ENCODE results near the gene TRIM39.
A peak's percentile ranks its signal among the peaks of the same experiment; 100 is the strongest.
"Not testable (repeated sequence)": the region's sequence is repeated elsewhere in the genome, so short reads cannot be mapped to it uniquely, and the experiment has no call there.

TRIM39 gene

DNA sequence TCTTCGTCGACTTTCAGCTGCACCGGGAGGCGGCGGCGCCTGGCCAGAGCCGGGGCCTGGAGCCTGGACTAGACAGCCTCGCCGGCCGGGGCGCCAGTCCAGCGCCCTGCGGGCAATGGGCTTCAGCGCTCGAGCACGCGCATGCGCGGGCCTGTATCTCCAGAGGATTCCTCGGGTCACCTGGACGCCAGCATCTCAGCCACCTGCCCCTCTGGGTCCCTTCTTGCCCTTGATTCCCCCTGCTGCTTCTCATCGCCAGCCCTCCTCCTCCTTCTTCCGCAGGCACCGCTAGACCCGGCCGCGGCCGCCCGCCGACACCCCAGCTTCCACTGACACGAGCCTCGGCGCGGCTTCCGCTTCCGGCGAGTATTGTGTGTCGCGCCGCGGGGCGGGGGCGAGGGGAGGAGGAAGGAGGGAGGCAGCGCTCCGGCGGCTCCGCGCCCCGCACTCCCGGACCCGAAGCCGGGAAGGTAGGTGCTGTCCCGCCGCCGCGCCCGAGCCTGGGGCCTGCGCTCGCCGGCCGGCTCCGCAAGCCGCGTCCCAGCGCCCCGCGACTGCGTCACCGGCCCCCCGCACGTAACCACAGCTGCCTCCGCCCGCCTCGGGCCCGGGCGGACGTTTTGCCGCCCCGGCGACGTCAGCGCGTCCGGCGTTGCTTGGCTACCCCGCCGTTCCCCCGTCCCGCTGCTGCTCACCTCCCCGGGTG is at the start of gene TRIM39:
Gene TRIM39, plus strand, starts transcription at position 402 of the 706 bp plus-strand sequence. CDS start 2,391 bp downstream, outside the sequence.
- peak; percentile 63 for DNase-seq

DNA sequence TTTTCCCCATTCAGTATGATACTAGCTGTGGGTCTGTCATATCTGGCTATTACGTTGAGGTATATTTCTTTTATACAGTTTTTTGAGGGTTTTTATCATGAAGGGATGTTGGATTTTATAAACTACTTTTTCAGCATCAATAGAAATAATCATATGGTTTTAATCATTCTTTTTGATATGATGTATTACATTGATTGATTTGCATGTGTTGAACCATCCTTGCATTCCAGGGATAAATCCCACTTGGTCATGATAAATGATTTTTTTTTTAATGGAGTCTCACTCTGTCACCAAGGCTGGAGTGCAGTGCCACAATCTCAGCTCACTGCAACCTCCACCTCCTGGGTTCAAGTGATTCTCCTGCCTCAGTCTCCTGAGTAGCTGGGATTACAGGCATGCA is 45.7 kb upstream of the TRIM39 start:
- DNase-seq = not testable (repeated sequence)

DNA sequence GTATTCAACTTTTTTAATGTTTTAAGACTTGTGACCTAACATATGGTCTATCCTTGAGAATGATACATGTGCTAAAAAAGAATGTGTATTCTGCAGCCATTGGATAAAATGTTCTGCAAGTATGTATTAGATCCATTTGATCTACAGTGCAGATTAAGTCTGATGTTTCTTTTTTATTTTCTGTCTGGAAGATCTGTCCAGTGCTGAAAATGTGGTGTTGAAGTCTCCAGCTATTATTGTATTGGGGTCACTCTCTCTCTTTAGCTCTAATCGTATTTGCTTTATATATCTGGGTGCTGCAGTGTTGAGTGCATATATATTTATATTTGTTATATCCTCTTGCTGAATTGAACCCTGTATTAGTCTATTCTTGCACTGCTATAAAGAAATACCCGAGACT is 44.2 kb upstream of the TRIM39 start:
- no peak for DNase-seq

DNA sequence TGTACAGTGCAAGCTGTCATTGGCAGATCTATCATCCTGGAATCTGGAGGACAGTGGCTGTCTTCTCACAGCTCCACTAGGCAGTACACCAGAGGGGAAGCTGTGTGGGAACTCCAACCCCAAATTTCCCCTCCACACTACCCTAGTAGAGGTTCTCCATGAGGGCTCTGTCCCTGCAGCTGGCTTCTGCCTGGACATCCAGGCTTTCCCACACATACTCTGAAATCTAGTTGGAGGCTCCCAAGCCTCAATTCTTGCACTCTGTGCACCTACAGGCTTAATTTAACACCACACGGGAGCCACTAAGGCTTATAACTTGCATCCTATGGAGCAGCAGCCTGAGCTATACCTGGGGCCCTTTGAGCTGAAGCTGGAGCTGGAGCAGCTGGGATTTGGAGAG is 43.0 kb upstream of the TRIM39 start:
- no peak for DNase-seq

DNA sequence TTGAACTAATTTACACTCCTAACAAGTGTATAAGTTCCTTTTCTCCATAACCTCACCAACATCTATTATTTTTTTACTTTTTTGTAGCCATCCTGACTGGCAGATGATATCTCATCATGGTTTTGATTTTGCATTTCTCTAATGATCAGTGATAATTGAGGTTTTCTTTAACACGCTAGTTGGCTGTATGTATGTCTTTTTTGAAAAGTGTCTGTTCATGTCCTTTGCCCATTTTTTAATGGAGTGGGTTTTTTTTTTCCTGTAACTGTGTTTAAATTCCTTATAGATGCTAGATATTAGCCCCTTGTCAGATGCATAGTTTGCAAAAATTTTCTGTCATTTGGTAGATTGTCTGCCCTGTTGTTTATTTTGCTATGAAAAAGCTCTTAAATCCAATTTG is 39.6 kb upstream of the TRIM39 start:
- DNase-seq = no peak

DNA sequence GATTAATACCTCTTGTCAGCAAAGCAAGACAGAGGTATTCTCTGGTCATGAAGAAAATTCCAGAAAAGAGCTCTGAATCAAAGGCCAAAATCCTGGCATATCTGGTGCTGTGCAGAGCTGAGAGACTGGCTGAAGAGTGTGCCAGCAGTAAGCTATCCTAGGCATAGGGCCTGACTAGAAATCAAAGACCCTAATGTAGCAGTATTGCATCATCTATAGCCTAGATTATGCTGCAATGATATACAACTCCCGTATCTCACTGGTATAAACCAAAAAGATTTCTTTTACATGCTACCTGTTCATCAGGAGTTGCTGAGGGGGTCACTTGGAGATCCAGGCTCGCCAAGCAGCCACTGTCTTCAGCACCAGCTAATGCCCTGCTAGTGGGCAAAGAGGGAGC is 30.9 kb upstream of the TRIM39 start:
- DNase-seq = no peak

DNA sequence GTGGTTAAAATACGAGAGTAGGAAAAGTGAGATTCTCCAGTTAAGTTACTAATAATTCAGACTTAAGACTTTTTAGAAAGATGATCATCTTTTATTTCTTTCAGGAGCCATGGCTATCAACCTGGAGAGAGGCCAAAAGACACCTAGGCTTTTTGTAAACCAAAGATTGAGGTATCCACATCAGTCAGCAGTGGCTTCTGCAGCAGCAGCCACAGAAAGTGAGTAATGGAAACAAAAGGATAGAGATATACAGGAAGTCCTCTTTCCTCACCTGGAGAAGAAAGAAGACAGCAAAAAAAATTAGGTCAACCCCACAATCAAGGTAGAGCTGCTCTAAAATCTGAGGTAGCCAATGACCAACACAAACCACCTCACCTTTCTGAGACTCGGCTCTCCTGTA is 22.7 kb upstream of the TRIM39 start:
- no peak for DNase-seq

DNA sequence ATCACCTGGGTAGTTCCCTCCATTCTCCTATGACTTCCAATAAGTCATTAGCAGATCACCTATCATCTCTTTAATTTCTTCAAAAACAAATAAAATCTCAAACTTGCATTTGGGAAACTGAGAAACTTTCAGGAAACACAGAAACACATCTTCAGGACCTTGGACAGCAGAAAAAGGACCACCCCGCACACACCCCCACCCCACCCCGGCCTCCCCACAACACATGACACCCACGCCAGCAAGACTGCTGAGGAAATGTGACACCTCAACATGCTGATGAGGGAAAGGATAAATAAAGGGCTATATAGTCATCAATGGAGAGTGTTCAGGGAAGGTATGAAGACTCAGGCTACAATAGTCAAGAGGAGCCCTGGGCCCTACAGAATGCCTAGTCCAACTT is 15.6 kb upstream of the TRIM39 start:
- DNase-seq = no peak

DNA sequence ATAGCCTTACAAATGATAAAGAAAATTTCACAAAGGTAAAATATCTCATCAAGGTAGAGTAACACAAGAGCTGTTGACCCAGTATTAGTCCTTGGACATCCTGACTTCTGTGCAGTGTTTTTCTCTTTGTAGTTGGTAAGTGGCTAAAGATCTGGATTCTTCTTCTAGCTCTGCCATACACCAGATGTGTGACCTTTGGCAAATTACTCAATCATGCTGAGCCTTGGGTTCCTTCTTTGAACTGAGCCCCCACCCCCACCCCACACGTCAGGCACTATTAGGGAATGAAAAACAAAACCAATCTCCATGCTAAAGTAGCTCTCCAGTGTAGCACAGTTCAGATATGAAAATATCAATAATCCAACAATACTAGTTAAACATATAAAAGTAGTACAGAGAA is 15.1 kb upstream of the TRIM39 start:
- DNase-seq = no peak

DNA sequence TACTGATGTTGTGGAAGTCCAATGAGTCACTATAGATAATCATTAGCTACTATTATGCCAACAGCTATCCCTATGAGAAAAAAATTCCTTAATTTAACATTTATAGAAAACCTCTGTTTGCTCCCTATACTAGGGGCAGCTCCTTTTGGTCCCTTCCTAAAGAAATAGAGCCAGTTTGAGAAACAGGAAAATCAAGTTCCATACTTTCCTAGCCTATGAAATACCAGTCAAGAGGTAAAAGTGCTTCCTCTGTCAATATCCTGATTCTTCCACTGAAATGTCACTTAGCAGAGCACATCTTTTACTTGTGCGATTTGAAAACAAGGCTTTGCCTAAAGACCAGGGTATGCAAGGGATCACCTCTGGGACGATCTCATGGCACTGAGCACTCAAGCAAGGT is 14.5 kb upstream of the TRIM39 start:
- DNase-seq = no peak

DNA sequence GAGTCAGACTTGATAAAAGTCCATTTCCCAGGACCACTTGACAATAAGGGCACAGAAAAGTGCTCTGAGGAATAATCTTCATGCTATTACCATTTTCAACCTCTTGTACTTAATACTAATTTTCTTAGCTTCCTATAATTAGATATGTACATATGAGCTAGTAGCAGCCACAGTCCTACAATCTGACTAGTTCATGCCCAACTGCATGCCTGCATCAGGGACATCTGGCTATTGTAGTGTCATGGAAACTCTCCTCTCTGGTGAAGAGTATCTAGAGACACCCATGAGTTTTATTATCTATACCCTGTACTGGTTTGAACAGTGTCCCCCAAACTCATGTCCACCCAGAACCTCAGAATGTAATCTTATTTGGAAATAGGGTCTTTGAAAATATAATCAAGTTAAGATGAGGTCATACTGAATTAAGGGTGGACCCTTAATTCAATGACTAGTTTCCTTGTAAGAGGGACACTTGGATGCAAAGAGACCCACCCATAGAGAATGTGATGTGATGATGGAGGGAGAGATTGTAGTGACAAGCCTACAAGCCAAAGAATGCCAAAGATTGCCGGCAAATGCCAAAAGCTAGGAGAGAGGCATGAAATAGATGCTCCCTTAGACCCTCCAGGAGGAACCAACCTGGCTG is 13.9 kb upstream of the TRIM39 start:
- DNase-seq = no peak

DNA sequence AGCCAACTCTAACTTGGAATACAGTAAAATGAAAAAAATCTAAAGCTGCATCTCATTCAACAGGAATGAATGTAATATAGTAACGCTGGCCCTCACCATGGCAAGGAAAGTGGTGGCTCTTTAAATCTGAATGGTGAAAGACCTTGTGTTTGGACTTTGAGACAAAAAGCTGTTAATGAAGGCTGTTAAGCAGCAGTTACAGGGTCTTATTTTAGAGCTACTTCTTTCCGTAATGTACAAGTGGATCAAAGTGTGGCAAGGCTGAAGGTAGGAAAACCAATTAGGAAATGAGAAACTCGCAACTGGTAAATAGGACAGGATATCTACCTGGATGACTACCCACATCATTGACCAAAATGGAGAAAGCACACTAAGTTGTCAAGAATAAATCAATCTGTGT is 11.6 kb upstream of the TRIM39 start:
- no peak for DNase-seq

DNA sequence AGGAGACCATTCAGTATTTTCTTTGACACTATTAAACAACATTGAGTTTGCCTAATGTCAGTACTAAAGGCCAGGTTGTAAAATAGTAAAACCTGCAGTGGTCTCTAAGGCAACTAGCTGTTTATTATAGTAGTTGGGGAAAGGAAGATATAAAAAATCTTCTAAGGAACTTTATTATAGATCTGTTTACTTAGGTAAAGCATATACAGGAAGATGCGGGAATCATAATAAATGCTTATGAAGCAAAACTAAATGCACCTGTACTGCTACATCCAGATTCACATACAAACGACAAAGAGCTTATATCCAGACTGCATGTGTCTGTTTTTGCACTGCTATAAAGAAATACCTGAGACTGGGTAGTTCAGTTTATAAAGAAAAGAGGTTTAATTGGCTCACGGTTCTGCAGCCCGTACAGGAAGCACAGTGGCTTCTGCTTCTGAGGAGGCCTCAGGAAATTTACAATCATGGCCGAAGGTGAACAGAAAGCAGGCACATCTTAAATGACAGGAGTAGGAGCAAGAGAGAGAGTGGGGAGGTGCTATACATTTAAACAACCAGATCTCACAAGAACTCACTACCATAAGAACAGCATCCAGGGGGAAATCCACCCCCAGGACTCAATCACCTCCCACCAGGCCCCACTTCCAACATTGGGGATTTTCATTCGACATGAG is 8.7 kb upstream of the TRIM39 start:
- no peak for DNase-seq

DNA sequence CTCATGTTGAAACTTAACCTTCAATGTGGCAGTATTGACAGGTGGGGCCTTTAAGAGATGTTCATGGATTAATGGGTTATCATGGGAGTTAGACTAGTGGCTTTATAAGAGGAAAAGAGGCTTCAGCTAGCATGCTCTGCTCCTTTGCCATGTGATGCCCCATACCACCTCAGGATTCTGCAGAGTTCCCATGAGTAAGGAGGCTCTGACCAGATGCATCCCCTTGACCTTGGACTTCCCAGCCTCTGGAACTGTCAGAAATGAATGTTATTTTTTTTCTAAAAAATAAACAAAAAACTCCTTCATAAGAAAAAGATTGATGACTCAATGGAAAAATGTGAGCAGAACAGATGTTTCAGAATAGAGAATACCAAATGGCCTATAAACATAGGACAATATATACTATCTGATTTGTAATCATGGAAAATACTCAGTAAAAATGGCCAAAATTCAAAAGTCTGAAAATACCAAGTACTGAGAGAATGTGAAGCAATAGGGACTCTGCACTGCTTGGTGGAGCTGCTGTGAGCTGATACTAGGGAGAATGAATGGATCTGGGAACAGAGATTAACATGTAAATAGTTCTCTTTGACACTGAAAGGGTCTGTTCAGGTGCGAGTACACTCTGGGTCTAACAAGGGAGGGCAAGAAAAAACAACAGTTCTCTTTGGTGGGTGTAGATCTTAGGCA is 7.4 kb upstream of the TRIM39 start:
- DNase-seq = no peak

DNA sequence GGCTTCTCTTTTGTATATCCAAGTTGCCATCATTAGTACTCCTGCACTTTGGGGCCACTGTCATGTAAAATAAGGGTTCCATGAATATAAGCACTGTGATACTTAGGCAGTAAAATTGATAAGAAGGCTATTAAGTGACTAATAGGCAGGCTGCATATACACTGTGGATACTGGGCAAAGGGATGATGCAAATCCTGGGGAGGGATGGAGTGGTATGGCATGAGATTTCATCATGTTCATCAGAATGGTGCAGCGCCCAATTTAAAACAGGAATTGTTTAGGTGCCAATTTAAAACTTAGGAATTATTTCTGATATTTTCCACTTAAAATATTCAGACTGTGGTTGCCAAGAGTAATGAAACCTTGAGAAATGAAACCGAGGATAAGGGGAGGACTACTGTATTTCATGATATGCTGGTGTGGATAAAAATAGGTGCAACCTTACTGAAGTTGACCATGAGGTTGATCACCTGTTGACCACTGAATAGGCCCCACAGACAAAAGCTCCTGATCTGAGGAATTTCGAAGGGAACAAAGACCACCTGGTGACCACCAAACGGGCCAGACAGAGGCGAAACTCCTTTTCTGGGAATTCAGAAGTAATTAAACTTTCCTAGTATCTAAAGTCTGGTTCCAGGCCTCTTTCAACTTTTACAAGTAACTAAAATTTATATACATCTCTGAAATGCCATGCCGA is 4.9 kb upstream of the TRIM39 start:
- no peak for DNase-seq

DNA sequence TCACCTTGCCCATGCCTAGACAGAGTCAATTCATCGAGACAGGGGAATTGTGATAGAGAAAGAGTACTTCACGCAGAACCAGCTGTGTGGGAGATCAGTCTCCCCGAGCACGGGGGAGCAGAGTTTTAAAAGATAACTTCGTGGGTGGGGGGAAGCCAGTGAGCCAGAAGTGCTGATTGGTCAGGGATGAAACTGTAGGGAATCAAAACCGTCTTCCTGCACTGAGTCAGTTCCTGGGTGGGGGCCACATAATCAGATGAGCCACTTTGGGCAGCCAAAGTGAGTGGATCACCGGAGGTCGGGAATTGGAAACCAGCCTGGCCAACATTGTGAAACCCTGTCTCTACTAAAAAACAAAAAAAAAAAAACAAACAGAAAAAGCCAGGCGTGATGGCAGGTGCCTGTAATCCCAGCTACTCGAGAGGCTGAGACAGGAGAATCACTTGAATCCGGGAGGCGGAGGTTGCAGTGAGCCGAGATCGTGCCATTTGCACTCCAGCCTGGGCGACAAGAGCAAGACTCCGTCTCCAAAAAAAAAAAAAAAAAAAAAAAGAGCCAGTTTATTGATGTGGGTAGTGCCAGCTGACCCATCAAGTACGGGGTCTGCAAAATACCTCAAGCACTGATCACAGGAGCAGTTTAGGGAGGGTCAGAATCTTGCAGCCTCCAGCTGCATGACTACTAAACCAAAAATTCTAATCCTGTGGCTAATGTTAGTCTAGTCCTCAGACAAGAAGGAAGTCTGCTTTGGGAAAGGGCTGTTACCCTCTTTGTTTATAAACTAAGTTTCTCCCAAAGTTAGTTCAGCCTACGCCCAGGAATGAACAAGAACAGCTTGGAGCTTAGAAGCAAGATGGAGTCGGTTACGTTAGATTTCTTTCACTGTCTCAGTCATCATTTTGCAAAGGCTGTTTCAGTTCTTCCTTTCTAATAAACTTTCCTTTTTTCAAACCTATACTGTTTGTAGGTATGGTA is 3.9 kb upstream of the TRIM39 start:
- DNase-seq = no peak

DNA sequence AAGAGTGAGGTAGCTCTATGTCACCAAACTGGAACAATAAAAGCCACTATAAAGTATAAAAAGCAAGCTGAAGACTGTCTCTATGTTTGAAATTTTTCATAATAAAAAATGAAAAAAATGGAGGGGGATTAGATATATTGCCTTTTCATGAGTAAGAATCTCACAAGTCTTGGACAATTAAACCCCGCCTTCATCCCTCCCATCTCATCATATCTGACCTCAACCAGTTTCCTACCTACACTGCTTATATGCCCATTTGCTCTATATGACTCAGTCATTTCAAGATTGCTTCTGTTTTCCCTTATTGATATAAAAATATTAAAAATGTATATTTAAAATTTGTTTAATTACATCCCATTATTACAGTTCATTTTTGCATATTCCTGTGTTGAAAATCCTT is 2.9 kb upstream of the TRIM39 start:
- no peak for DNase-seq

DNA sequence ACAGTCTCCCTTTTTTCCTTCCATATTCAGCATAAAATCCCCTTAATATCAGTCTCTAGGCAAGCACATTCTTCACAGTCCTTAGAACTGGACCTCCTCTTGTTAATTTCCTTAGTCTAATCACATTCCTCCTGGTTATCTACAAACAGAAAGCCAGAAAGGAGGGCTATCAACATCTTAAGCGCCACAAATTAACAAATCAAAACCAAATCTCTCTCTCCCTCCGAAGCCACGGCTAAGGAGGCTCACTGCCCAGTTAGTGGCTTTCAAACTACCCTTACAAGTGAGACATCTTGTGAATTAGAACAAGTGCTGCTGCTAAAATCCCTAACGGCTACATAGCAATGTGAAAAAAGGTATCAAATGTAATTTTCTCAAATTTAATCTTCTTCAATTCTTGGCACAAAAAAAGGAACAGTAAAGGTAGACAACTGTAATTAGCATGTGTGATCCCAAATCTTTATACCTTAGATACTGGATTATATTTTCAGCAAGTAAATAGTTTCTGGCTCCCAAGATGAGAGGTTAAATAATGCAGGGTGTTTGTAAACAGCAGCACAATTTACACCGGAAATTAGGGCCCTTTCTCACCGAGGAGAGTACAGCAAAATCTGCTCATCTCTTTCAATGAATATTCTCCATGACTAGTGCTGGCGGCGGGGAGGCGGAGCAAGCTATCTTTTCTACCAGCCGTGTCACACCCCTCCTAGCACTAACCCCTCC is 1.4 kb upstream of the TRIM39 start:
- DNase-seq = peak; percentile 11

DNA sequence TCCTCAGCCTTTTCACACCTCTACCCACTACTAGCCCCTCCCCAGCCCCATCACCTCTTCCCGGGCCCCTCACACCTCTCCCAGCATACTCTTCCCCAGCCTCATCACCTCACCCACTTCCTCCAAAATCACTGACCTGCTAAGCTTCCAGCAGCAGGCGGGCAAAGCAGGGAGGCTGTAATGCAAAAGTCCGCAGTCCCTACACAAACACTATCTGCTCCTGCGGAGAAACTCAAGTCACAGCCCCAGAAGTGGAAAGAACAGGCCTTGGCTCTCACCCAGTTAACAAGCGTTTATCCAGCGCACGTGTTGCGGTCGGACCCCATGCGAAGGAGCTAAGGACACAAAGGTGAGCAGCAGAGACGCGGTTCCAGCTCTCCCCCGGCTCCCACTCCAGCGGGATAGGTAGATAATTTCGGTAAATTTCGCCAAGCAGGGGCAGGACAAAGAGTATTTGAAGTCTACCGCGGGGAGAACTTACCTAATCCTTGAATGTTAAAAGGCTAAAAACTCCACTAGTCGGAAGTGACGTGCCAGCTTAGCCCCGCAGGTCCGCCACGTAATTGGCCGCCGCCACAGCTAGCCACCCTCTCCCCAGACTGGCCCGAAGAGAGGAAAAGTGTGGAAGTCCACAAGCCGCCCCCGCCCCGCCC is 728 bp upstream of the TRIM39 start:
- peak; percentile 49 for DNase-seq

DNA sequence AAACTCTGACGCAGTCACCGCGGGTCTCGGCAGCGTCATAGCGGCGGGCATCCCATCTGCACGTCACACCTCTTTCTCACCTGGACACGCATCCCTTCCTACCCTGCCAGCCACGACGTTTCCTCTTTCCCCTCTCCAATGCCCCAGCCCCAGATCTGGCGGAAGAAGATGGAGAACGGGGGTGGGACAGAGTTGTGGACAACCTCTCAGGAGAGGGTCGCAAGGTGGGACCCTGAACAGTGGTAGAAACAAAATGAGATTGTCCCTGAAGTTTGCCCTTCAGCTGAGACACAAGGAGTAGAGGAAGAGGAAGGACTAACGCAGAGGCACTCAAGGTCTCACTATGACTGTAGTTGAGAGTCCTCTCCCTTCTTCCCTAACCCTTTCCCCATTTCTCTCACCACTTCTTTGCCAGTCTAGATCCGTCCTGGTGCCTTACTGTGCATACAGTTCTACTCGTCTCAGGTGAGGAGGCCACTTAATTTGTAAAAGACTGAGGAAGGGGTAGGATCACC is 562 bp downstream of the TRIM39 start:
- no peak for DNase-seq
